ENCODE data around the gene CEP164. TPM values are rescaled to one million over a fixed set of nuclear protein-coding genes. Genes with fewer than 3 reads are reported as not detected.

CEP164 gene
- total and polyA plus RNA-seq, 9 of the 15 experiments (the other 6 are each of a cell fraction or from before 2014, with no cell fraction given), result 2.1 to 16.5 (median 10.4) TPM

GRCh38 chr11:117426297-117426685, 98.6 kb downstream of the CEP164 start (continued):
- no peak for TF ChIP-seq THRAP3 (IDR thresholded peaks at IDR 0.05; ENCODE audit: borderline replicate concordance)
- no peak for TF ChIP-seq CBX5 (IDR thresholded peaks at IDR 0.05; ENCODE audit: borderline replicate concordance, low read depth)
- TF ChIP-seq NFE2L1 (tag; IDR thresholded peaks at IDR 0.05; ENCODE audit: borderline replicate concordance, low read depth), result no peak
- TF ChIP-seq SNRNP70 (optimal IDR thresholded peaks at IDR 0.05; ENCODE audit: low read depth, low read length), result no peak
- TF ChIP-seq HMG20A (CRISPR knock-in tag; conservative IDR thresholded peaks at IDR 0.05), result no peak
- TF ChIP-seq, protein P1, sequence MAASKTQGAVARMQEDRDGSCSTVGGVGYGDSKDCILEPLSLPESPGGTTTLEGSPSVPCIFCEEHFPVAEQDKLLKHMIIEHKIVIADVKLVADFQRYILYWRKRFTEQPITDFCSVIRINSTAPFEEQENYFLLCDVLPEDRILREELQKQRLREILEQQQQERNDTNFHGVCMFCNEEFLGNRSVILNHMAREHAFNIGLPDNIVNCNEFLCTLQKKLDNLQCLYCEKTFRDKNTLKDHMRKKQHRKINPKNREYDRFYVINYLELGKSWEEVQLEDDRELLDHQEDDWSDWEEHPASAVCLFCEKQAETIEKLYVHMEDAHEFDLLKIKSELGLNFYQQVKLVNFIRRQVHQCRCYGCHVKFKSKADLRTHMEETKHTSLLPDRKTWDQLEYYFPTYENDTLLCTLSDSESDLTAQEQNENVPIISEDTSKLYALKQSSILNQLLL (CRISPR knock-in tag; IDR thresholded peaks at IDR 0.05; ENCODE audit: borderline replicate concordance), result no peak
- no peak for TF ChIP-seq RBM15 (IDR thresholded peaks at IDR 0.05; ENCODE audit: insufficient read depth, low read length)
- TF ChIP-seq, protein P2, sequence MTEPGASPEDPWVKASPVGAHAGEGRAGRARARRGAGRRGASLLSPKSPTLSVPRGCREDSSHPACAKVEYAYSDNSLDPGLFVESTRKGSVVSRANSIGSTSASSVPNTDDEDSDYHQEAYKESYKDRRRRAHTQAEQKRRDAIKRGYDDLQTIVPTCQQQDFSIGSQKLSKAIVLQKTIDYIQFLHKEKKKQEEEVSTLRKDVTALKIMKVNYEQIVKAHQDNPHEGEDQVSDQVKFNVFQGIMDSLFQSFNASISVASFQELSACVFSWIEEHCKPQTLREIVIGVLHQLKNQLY (CRISPR knock-in tag; conservative IDR thresholded peaks at IDR 0.05), result no peak
- no peak for TF ChIP-seq ZNF77 (CRISPR knock-in tag; IDR thresholded peaks at IDR 0.05)
- TF ChIP-seq ZNF398 (CRISPR knock-in tag; IDR thresholded peaks at IDR 0.05), result no peak
- TF ChIP-seq TEAD4 (IDR thresholded peaks at IDR 0.05; ENCODE audit: low read length), result peak; percentile 25; the same call in 1 of the 2 replicates
- no peak for TF ChIP-seq TEAD4 (CRISPR knock-in tag; IDR thresholded peaks at IDR 0.05; ENCODE audit: borderline replicate concordance)
- no peak for TF ChIP-seq STAT5B (CRISPR knock-in tag; IDR thresholded peaks at IDR 0.05)
- TF ChIP-seq PCBP1 (IDR thresholded peaks at IDR 0.05; ENCODE audit: low read depth, low read length, poor library complexity, severe bottlenecking), result no peak
- peak; percentile 60 for TF ChIP-seq ZBTB7A (IDR thresholded peaks at IDR 0.05; ENCODE audit: borderline replicate concordance, control insufficient read depth, low read depth, low read length)
- TF ChIP-seq HNRNPH1 (optimal IDR thresholded peaks at IDR 0.05; ENCODE audit: low read depth, low read length), result no peak
- TF ChIP-seq DEAF1 (CRISPR knock-in tag; IDR thresholded peaks at IDR 0.05), result peak; percentile 49; the same call in 1 of the 2 replicates
- TF ChIP-seq JUN (IDR thresholded peaks at IDR 0.05; ENCODE audit: borderline replicate concordance, low read depth, low read length), result no peak
- no peak for TF ChIP-seq JUN (CRISPR knock-in tag; IDR thresholded peaks at IDR 0.05; ENCODE audit: borderline replicate concordance)
- TF ChIP-seq BDP1 (IDR thresholded peaks at IDR 0.05; ENCODE audit: insufficient read depth, insufficient read length), result no peak
- TF ChIP-seq ZNF511 (CRISPR knock-in tag; IDR thresholded peaks at IDR 0.05), result no peak
- 0 out of 2 replicates have a peak, but pooled peaks have one; percentile 46 for TF ChIP-seq MTA3 (IDR thresholded peaks at IDR 0.05; ENCODE audit: borderline replicate concordance)
- TF ChIP-seq FOXK2 (conservative IDR thresholded peaks at IDR 0.05 in 1 of 2, IDR thresholded peaks at IDR 0.05 in 1 of 2; ENCODE audit: low read depth in 2 of 2), result no peak
